Stimulated activated CD4-positive, alpha-beta T cell treated with anti-CD3 and anti-CD28 coated beads, TNF-alpha, amount 100 ng/mL, for 1 hour (primary cell): ENCODE measurements around the gene CTTNBP2.

ENCODE experiments used
- DNase-seq, 3 donors: peaks; one replicate each; pipeline ENCODE4 v3.0.0-alpha.2; 2020; ENCODE audit warnings: low read depth in 3 of 3, low spot score in 1 of 3

CTTNBP2 gene, protein sequence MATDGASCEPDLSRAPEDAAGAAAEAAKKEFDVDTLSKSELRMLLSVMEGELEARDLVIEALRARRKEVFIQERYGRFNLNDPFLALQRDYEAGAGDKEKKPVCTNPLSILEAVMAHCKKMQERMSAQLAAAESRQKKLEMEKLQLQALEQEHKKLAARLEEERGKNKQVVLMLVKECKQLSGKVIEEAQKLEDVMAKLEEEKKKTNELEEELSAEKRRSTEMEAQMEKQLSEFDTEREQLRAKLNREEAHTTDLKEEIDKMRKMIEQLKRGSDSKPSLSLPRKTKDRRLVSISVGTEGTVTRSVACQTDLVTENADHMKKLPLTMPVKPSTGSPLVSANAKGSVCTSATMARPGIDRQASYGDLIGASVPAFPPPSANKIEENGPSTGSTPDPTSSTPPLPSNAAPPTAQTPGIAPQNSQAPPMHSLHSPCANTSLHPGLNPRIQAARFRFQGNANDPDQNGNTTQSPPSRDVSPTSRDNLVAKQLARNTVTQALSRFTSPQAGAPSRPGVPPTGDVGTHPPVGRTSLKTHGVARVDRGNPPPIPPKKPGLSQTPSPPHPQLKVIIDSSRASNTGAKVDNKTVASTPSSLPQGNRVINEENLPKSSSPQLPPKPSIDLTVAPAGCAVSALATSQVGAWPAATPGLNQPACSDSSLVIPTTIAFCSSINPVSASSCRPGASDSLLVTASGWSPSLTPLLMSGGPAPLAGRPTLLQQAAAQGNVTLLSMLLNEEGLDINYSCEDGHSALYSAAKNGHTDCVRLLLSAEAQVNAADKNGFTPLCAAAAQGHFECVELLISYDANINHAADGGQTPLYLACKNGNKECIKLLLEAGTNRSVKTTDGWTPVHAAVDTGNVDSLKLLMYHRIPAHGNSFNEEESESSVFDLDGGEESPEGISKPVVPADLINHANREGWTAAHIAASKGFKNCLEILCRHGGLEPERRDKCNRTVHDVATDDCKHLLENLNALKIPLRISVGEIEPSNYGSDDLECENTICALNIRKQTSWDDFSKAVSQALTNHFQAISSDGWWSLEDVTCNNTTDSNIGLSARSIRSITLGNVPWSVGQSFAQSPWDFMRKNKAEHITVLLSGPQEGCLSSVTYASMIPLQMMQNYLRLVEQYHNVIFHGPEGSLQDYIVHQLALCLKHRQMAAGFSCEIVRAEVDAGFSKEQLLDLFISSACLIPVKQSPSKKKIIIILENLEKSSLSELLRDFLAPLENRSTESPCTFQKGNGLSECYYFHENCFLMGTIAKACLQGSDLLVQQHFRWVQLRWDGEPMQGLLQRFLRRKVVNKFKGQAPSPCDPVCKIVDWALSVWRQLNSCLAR (N-terminal part only)

DNA sequence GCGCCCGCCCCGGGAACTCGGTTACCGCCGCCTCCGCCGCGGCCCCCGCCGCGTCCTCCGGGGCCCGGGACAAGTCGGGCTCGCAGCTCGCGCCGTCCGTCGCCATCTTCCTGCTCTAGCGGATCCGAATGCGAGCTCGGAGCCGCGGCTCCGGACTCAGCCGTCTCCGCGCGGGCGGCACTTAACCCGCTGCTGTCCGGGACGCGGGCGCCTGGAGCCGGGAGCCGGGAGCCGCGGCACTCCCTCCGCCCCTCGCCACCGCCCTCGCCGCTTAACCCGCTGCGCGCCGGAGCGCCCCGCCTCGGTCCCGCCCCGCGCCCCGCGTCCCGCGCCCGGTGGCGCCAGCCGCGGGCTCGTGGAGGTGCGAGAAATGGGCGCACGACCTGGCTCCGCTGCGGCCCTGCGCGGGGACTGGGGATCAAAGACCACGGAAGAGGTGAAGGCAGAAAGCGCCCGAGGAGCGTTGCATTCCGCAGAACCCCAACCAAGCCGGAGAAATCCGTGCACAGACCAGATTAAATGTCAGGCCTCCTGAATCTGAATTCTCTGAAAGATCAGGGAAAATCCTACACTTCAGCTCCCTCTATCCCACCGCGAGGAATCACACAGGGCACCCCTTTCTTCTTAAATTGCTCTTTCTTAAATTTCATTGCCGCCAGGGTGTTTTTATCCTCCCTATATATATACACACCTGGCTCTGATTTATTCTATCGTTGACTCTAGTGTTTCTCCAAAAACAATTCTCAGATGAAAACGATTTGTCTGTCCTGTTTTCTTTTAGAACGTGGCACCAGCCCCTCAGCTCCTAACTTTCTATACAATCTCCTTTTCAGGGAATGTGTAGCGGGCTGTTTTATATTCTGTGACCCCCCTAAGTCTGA lies at the start of gene CTTNBP2:
Gene CTTNBP2 (minus strand): TSS at position 132 of the 881 bp plus-strand sequence. CDS start 26 bp downstream, at position 106.
- no peak for DNase-seq

DNA sequence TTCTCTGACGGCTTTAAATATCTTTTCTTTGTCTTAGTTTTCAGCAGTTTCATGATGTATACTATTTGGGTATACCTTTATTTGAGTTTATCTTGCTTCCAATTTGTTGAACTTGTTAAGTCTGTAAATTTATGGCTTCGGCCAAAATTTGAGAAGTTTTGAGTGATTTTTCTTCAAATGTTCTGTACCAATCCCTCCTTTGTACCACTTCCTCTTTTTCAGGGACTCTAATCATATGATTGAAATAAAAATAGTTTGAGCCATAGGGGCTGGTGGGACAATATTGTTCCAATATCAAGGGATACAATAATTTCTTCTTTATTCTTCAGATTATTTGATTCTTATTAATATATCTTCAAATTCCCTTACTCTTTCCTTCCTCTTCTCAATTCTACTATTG lies 43.1 kb upstream of the CTTNBP2 start:
- no peak for DNase-seq

DNA sequence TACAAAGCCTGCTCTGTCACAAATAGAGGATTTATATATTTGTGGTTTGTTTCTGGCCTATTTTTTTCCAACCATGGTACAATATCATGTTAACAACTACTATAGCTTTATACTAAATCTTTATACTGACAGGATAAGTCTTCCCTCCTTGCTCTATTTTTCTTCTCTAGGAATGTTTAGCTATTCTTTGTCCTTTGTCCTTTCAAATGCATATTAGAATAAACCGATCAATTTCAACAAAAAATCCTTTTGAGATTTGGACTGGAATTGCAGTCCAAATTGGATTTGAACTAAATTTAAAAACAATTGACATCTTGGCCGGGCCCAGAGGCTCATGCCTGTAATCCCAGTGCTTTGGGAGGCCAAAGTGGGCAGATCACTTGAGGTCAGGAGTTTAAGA lies 39.2 kb upstream of the CTTNBP2 start:
- DNase-seq: no peak

DNA sequence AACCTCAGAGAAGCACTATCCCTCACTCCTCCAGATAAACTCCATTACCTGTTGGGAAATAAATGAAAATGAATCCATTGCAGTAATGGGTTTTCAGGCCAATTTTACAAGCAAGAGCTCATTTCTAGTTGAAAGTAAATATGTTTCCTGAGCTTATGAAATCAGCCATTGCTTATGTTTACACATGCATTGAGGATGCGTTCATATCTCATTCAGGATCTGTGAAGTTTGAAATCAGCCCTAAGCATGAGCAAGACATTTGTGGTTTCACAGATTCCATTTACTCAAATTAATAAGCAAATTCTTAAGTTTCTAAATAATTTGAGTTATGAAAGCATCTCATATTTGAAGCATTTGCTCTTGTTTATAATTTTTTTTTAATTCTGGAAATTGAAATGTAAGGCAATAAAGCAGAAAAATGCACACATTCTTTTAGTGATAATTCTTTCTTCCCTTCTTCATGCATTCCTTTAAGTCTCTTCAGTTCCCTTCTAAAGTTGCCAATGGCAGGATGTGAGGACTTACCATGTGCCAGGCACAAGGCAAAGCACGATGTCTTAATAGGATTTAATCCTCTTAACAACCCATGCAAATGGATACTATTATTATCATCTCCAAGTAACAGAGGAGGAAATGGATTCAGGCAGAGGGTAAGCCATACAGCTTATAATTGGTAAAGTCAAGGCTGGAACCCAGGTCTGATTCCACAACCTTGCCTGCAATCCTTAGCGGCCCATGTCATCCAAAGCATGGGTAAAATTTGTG lies 35.0 kb upstream of the CTTNBP2 start:
- no peak for DNase-seq

DNA sequence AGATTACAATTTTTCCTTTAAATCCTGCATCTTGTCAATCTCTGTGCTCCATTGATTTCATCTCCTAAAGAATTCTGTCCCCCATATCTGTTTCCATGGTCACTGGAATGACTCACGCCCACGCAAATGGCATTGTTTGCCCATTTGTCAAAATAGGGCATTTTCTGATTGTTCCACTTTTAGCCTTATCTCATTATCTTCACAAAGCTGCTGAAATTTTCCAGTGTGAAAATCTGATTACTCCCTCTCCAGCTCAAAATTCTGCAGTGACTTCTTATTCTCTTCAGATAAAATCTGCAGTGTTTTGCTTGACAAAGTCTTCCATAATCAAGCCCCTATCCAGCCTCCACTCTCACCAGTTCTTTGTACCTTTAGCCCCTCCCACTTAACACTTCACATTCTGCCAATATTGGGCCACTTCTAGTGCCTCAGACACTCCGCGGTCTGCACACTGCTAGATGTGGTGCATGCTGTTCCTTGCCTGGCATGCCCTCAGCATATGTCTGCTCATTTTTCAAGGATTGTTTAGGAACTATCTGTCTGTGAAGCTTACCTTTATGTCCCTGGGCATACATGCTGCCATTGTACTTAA lies 33.9 kb upstream of the CTTNBP2 start:
- no peak for DNase-seq

DNA sequence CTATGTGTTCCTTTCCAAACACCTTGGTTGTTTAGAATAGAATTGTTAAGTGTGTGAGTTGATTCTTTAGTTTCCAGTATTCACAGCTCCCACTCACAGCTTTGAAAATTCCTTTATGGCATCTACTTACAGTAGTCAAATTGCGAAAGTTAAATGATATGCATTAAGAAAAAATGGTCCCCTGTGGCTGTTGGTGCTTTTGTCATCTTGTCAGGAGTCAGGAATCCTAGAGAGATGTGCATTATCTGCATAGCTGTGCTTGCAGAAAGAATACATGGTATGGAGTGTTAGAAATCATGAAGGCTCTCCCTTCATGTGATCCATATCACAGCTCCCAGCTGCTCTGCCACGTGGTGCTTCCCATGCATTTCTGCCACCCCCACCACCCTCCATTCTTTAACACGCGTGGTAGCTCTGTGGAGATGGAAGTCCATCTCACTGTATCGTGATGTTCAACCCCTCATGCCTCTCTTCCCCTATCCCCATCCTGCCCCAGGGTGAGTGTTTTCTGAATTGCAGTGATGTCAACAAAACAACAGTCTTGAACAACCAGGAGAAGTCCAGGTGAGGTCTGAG lies 29.2 kb upstream of the CTTNBP2 start:
- no peak for DNase-seq

DNA sequence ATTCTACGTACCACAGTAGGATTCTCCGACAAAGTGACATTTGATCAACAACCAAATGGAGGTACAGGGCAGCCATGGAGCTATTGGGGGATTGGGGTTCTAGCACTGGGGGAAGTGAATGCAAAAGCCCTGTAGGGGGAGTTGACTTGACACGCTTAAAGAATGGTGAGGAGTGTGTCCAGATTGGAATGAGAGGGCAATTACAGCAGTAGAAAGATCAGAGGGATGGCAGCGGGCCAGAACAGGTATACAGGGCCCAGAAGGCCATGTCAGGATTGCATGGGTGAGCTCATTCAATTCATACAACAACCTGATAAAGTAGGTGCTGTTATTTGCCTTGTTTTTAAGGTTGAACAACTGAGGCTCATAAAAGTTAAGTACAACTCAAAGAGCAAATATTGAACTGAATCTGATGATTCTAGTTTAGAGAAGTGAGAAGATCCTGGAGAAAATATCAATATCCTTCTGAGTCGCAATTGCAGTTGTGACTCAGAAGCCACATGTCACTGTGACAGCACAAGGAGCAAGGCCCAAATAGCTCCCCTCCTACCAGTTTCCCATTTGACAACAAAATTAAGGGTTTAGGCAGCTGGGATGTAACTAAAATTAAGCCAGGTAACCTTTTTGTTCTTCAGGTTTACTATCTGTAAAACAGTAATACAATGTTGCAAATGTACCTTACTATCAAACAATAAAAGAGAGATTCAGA lies 28.0 kb upstream of the CTTNBP2 start:
- no peak for DNase-seq

DNA sequence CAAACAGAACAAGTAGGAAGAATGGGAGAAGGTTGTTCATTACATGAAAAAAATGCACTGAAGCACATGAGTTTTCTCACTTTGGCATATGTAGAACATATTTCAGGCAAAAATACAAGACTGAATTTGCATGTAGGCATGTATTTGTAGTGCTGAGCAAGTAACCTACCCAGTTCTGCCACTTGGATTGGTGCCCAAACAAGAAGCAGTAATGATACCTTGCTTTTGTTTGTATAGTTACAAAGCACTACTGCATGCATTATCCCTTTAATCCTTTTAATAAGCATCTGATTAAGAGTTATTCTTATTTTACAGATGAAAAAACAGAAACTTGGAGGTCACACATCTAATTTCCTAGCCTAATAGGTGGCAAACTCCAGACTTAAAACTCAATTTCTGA lies 23.1 kb upstream of the CTTNBP2 start:
- DNase-seq: no peak

DNA sequence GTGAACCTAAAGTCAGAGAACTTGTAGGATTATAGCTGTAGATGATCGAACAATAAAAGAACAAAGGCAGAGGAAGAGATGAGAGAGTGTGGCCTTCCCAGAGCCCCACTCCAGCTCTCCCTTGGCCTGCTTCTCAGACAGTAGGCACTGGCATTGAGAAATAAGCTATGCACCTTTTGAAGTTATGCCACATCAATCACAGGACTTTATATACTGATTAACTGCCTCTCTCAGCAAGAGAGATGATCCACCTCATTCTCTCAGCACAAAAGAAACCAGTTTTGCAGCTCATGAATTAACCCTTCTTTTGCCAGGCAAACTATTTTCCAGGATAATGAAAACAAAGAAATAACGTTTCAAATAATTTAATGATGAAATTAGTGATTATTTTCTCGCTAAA lies 22.0 kb upstream of the CTTNBP2 start:
- DNase-seq: no peak

DNA sequence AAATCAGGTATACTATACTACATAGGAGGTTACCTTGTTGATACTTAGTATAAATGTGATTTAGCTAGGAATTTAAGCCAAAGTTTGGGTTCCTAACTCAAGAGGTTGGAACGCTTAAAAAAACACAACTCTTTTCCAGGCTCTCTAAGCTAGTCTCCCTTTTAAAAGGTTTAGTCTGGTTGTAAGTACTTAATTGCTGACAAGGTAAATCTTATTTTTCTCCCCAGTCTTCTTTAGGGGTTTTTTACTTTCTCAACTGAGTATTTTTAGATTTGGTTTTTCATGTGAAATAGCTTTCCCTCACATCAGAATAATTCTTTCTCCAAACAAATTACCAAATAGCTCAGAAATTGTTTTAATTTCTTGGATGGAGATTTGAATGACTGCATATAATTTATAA lies 20.8 kb upstream of the CTTNBP2 start:
- no peak for DNase-seq

DNA sequence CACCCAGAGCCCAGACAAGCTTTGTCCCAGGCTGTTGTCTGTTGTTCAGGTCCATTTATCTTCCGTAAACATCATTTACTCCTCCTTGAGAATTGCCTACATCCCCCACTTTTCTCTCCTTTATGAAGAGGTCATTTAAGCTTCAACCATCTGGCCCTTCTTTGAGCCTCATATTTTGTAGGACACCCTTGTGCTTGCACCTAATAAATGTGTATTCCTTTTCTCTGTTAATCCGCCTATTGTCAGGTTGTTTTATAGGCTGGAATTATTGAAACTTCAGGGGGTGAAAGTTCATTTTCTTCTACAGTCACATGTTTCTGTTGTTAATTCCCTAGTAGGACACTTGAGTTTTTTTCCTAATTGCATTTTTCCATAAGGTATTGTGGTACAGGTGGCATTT lies 19.6 kb upstream of the CTTNBP2 start:
- no peak for DNase-seq

DNA sequence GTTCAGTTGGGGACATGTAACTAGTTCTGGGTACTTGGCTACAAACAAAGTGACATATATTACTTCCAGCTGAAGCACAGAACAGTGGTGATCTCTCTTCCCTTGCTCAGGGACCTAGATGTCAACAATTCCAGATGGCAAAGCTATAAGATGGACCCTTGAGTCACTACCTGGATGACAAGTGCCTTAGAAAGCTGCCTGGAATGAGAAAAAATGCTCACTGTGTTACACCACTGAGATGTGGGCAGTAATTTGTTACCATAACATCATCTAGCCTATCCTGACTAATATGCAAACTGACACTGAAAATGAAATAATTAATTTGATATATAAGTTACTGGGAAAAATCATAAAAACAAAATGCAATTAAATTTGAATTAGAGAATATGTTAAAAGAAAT lies 16.4 kb upstream of the CTTNBP2 start:
- DNase-seq: no peak

DNA sequence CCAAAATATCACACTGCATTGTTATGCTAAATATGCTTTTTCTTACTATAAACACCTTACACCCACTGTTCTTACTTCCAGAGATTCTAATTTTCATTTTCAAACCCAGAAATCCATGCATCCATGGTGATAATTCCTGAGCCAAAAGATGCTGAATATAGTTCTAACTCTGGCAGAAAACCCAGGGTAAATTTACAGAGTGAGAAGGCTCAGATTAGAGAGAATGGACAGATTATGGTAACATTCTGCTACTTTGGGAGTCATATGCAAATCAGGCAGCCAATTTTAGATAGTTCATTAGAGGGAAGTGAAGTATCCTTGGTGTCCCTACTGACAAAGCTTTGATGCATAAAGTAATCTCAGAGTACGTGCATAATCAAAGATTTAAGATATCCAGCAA lies 15.4 kb upstream of the CTTNBP2 start:
- no peak for DNase-seq

DNA sequence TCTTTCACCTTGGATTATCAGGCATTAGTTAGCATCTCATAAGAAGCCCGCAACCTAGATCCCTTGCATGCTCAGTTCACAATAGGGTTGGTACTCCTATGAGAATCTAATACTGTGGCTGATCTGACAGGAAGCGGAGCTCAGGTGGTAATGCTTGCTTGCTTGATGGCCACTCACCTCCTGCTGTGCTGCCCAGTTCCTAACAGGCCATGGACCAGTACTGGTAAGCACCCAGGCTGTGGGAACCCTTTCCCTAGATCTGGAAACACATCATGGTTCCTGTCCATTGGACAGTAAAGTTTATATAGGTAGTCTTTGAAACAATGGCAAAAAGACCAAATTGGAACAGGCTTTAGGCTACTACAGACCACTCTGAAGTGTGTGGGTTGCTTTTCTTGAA lies 9.4 kb upstream of the CTTNBP2 start:
- DNase-seq: no peak

DNA sequence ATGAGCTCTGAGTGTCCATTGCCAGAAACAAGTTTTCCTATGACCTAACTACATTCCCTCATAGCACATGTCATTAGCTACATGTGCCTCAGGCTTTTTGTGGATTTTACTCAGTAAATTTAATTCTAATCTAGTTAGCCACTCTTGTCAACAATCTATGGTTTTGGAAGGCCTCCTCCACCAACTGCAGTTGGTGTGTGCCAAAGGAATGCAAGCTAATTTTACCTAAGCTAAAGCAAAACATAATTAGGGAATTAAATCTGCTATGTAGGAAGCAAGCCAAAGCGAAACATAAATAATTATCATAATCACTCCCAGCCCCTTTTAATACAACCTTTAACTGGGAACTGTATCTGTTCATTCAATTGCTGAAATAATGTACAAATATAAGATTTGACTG lies 3.5 kb upstream of the CTTNBP2 start:
- DNase-seq: no peak

DNA sequence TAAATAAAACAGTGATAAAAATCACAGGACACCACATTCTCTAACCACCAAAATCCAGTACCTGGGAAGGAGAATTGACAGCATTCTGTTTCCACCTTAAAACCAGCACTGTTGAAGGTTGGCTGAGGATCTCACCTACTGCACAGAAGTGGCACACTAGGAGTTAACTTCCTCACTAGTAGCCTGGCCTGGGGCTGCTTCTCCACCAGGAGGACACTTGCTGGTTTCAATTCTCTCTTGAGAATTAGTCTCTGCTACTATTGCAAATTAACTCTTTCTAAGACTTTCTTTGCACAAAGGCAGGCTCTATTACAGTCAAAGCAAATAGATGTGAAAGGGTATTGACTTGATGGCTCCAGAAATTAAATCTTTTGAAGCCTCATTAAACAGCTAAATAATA lies 2.3 kb upstream of the CTTNBP2 start:
- no peak for DNase-seq

DNA sequence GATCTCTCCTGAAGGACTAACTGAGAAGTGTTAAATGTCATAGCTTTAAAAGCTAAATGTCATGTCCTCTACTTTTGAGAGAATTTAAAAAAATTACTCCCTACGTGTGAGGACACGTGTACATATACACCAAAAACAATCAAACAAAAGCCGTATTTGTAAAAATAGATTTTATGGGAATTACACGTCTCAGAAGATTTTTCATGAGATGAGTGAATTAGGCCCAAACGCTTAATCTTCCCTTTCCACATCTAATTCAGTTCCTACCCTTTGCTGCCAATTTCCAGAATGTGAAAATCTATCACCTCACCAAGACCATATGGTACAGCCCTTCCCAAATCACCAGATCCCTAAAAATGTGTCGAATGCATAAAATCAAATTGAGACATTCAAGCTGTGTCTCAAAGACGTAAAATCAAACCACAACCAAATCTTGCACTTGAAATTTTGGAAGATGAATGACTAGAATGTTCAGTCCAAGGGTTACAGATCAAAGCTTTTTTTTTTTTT lies 1.0 kb upstream of the CTTNBP2 start:
- no peak for DNase-seq
